Mesenchymal stem cell (in vitro differentiated cells and primary cell): Measurements from ENCODE around the gene SLC38A5.

ENCODE experiments used
- DNase-seq: peaks from one replicate; pipeline ENCODE4 v3.0.0-alpha.2; 2013
- H2AFZ ChIP-seq: one replicate; pipeline ENCODE4 v1.6.1; 2013; ENCODE audit warnings: low read depth, mild to moderate bottlenecking, control low read depth, inconsistent platforms, low read length, moderate library complexity
- H2AK5ac ChIP-seq: 2 replicates; pipeline ENCODE4 v1.6.1; 2013; ENCODE audit warnings: low read length, moderate library complexity, mild to moderate bottlenecking, inconsistent platforms; ENCODE audit not compliant: severe bottlenecking
- H2BK120ac ChIP-seq: one replicate; pipeline ENCODE4 v1.6.1; 2013; ENCODE audit warnings: low read depth, mild to moderate bottlenecking, inconsistent platforms, low read length, moderate library complexity
- H2BK12ac ChIP-seq, 2 experiments: one replicate each; pipeline ENCODE4 v1.6.1; 2013; ENCODE audit warnings: inconsistent platforms in 2 of 2, low read length in 2 of 2, mild to moderate bottlenecking in 2 of 2, moderate library complexity in 2 of 2, control low read depth in 1 of 2
- H2BK15ac ChIP-seq: one replicate; pipeline ENCODE4 v1.6.1; 2013; ENCODE audit warnings: mild to moderate bottlenecking, low read depth, inconsistent platforms; ENCODE audit not compliant: poor library complexity, severe bottlenecking
- H2BK5ac ChIP-seq: 2 replicates; pipeline ENCODE4 v1.6.1; 2013; ENCODE audit warnings: low read depth, mild to moderate bottlenecking, low read length, control low read depth, inconsistent platforms; ENCODE audit not compliant: poor library complexity, severe bottlenecking
- H3K14ac ChIP-seq, 2 experiments: one replicate each; pipeline ENCODE4 v1.6.1; 2013; ENCODE audit warnings: inconsistent platforms in 2 of 2, low read length in 2 of 2, control low read depth in 1 of 2, mild to moderate bottlenecking in 1 of 2, moderate library complexity in 1 of 2
- H3K18ac ChIP-seq, 2 experiments: one replicate each; pipeline ENCODE4 v1.6.1; 2013; ENCODE audit warnings: inconsistent platforms in 2 of 2, low read length in 2 of 2, control low read depth in 1 of 2, low read depth in 1 of 2, mild to moderate bottlenecking in 1 of 2
- H3K23ac ChIP-seq, 2 experiments: one replicate each; pipeline ENCODE4 v1.6.1; 2013; ENCODE audit warnings: inconsistent platforms in 2 of 2, low read length in 2 of 2, mild to moderate bottlenecking in 2 of 2, moderate library complexity in 2 of 2, control low read depth in 1 of 2
- H3K27ac ChIP-seq: 2 replicates; pipeline ENCODE4 v1.5.1; 2013; ENCODE audit warnings: mild to moderate bottlenecking, moderate library complexity, low read length, control low read depth, inconsistent platforms; ENCODE audit not compliant: poor library complexity, severe bottlenecking
- H3K27me3 ChIP-seq, 2 experiments: 2 replicates each; pipeline versions ENCODE4 v1.6.1 to v1.7.0; 2013; ENCODE audit warnings: low read length in 2 of 2, mild to moderate bottlenecking in 2 of 2, moderate library complexity in 2 of 2, control low read depth in 1 of 2, inconsistent platforms in 1 of 2; ENCODE audit not compliant: control insufficient read depth in 1 of 2, insufficient read depth in 1 of 2
- H3K36me3 ChIP-seq, 2 experiments: 2 replicates each; pipeline versions ENCODE4 v1.6.1 to v1.7.0; 2013; ENCODE audit warnings: low read length in 2 of 2, control low read depth in 1 of 2, inconsistent platforms in 1 of 2, low read depth in 1 of 2, mild to moderate bottlenecking in 1 of 2; ENCODE audit not compliant: insufficient read depth in 2 of 2, control insufficient read depth in 1 of 2
- H3K4ac ChIP-seq, 2 experiments: one replicate each; pipeline ENCODE4 v1.6.1; 2013; ENCODE audit warnings: inconsistent platforms in 2 of 2, low read length in 2 of 2, mild to moderate bottlenecking in 2 of 2, moderate library complexity in 2 of 2, control low read depth in 1 of 2, low read depth in 1 of 2
- H3K4me1 ChIP-seq: 2 replicates; pipeline ENCODE4 v1.6.1; 2013; ENCODE audit warnings: low read depth, low read length, control low read depth; ENCODE audit not compliant: control insufficient read depth, insufficient read depth
- H3K4me2 ChIP-seq: 2 replicates; pipeline ENCODE4 v1.6.1; 2013; ENCODE audit warnings: low read length, mild to moderate bottlenecking, inconsistent platforms; ENCODE audit not compliant: poor library complexity, severe bottlenecking
- H3K4me3 ChIP-seq, 2 experiments: 2 replicates each; pipeline versions ENCODE4 v1.5.1 to v1.7.0; 2013; ENCODE audit warnings: low read length in 2 of 2, mild to moderate bottlenecking in 2 of 2, control low read depth in 1 of 2, low read depth in 1 of 2; ENCODE audit not compliant: insufficient read depth in 1 of 2
- H3K79me1 ChIP-seq: replicated peaks from 2 replicates; pipeline ENCODE4 v1.6.1; 2013; ENCODE audit warnings: mild to moderate bottlenecking, control low read depth, low read length, inconsistent platforms; ENCODE audit not compliant: poor library complexity, severe bottlenecking
- H3K9ac ChIP-seq: 2 replicates; pipeline ENCODE4 v1.7.0; 2013; ENCODE audit warnings: mild to moderate bottlenecking, low read length, moderate library complexity
- H3K9me3 ChIP-seq: 2 replicates; pipeline ENCODE4 v1.7.0; 2013; ENCODE audit warnings: mild to moderate bottlenecking, low read length; ENCODE audit not compliant: control insufficient read depth
- H4K8ac ChIP-seq: one replicate; pipeline ENCODE4 v1.6.1; 2013; ENCODE audit warnings: inconsistent platforms, mild to moderate bottlenecking, low read length, moderate library complexity
- H4K91ac ChIP-seq: one replicate; pipeline ENCODE4 v1.6.1; 2013; ENCODE audit warnings: mild to moderate bottlenecking, low read length, inconsistent platforms
- WGBS: methylation state at CpG from one replicate; pipeline ENCODE4 v1.1.7; 2013; ENCODE audit warnings: mixed read lengths; 5-methylcytosine and 5-hydroxymethylcytosine counted together

Gene SLC38A5

GRCh38 chrX:48492293-48492910 lies 22.3 kb upstream of the SLC38A5 start:
- Histone ChIP-seq H2BK12ac (peak overlapping the region in 1 of 2 experiments; percentile 38), H3K27me3 (peaks cover 0 to 2% of the 10 kb centered on the region in 2 experiments), H3K18ac (peak overlapping the region in 1 of 2 experiments; percentile 37), H4K8ac (no peak overlapping the region), H3K79me1 (no peaks in the 10 kb centered on the region), H4K91ac (peak overlapping the region; percentile 80), H2BK5ac (no peak overlapping the region), H3K9me3 (peaks cover 3% of the 10 kb centered on the region), H3K36me3 (peaks cover 0 to 2% of the 10 kb centered on the region in 2 experiments), H3K4me3 (peak overlapping the region in 1 of 2 experiments; percentile 26), H2BK120ac (no peak overlapping the region), H2AFZ (no peak overlapping the region), H3K4me2 (no peak overlapping the region), H3K9ac (peak overlapping the region; percentile 11), H3K27ac (peak overlapping the region; percentile 20), H3K4me1 (peaks cover 19% of the 10 kb centered on the region), H2BK15ac (no peak overlapping the region), H2AK5ac (no peak overlapping the region), H3K14ac (no peak overlapping the region), H3K23ac (no peak overlapping the region), H3K4ac (peak overlapping the region in 1 of 2 experiments; percentile 8)
- WGBS, result 29% methylated on average over 5 of the region's 7 CpGs
- peak; percentile 66 for DNase-seq

GRCh38 chrX:48491809-48492208 lies 21.7 kb upstream of the SLC38A5 start:
- WGBS, result 97% methylated on average over 9 of the region's 9 CpGs
- peak overlapping the region; percentile 43 for H4K91ac ChIP-seq

GRCh38 chrX:48490661-48491060 lies 20.6 kb upstream of the SLC38A5 start:
- no peak overlapping the region for H3K9ac ChIP-seq
- no peaks in the 10 kb centered on the region for H3K79me1 ChIP-seq
- no peak overlapping the region for H4K8ac ChIP-seq
- H3K27ac ChIP-seq, result no peak overlapping the region
- no peak overlapping the region for H2BK12ac ChIP-seq
- no peak overlapping the region for H2BK15ac ChIP-seq
- H2AFZ ChIP-seq, result no peak overlapping the region
- H3K4me3 ChIP-seq, result no peak overlapping the region
- no peak overlapping the region for H3K4me2 ChIP-seq
- H2BK120ac ChIP-seq, result no peak overlapping the region
- H4K91ac ChIP-seq, result no peak overlapping the region
- H3K23ac ChIP-seq, result no peak overlapping the region
- H3K36me3 ChIP-seq, result peaks cover 0 to 9% of the 10 kb centered on the region in 2 experiments
- no peak for DNase-seq
- peaks cover 3% of the 10 kb centered on the region for H3K9me3 ChIP-seq
- no peak overlapping the region for H2AK5ac ChIP-seq
- no peak overlapping the region for H3K14ac ChIP-seq
- no peak overlapping the region for H2BK5ac ChIP-seq
- H3K4me1 ChIP-seq, result peaks cover 20% of the 10 kb centered on the region
- 77% methylated on average over 6 of the region's 8 CpGs for whole genome bisulfite sequencing
- no peak overlapping the region for H3K4ac ChIP-seq
- no peak overlapping the region for H3K18ac ChIP-seq
- no peaks in the 10 kb centered on the region for H3K27me3 ChIP-seq

More at GRCh38 chrX:48491809-48492208, 21.7 kb upstream of the SLC38A5 start:
- H3K4me2 ChIP-seq, result no peak overlapping the region
- H3K36me3 ChIP-seq, result peaks cover 0 to 4% of the 10 kb centered on the region in 2 experiments
- peak overlapping the region; percentile 38 to 86 for H2BK12ac ChIP-seq
- H2BK15ac ChIP-seq, result no peak overlapping the region
- H3K9ac ChIP-seq, result no peak overlapping the region
- peak overlapping the region in 1 of 2 experiments; percentile 73 for H3K18ac ChIP-seq
- peak overlapping the region in 1 of 2 experiments; percentile 4 for H3K4ac ChIP-seq
- peaks cover 0 to 2% of the 10 kb centered on the region in 2 experiments for H3K27me3 ChIP-seq
- H3K23ac ChIP-seq, result no peak overlapping the region
- DNase-seq, result no peak
- no peaks in the 10 kb centered on the region for H3K79me1 ChIP-seq
- no peak overlapping the region for H2BK5ac ChIP-seq
- no peak overlapping the region for H2AK5ac ChIP-seq
- peaks cover 20% of the 10 kb centered on the region for H3K4me1 ChIP-seq
- H4K8ac ChIP-seq, result no peak overlapping the region
- no peak overlapping the region for H3K27ac ChIP-seq
- H3K14ac ChIP-seq, result peak overlapping the region in 1 of 2 experiments; percentile 12
- no peak overlapping the region for H2BK120ac ChIP-seq
- H2AFZ ChIP-seq, result no peak overlapping the region
- peaks cover 3% of the 10 kb centered on the region for H3K9me3 ChIP-seq
- no peak overlapping the region for H3K4me3 ChIP-seq

- Histone ChIP-seq H3K4me2 (no peak overlapping the region), H3K27me3 (no peaks in the 10 kb centered on the region), H2BK15ac (no peak overlapping the region), H3K9ac (no peak overlapping the region), H3K4me3 (no peak overlapping the region), H3K18ac (no peak overlapping the region), H2AFZ (no peak overlapping the region), H3K14ac (no peak overlapping the region), H2BK120ac (no peak overlapping the region), H3K4me1 (peaks cover 20% of the 10 kb centered on the region), H4K8ac (no peak overlapping the region), H2BK5ac (no peak overlapping the region), H3K23ac (no peak overlapping the region), H3K79me1 (no peaks in the 10 kb centered on the region), H4K91ac (no peak overlapping the region), H3K4ac (no peak overlapping the region), H2AK5ac (no peak overlapping the region), H2BK12ac (no peak overlapping the region), H3K9me3 (peaks cover 3% of the 10 kb centered on the region), H3K27ac (no peak overlapping the region), H3K36me3 (peaks cover 0 to 15% of the 10 kb centered on the region in 2 experiments)
- DNase-seq, result no peak
- 50% methylated on average over 1 of the region's 2 CpGs for WGBS
Measured at GRCh38 chrX:48489892-48490291, 19.8 kb upstream of the SLC38A5 start.
